ENCODE measurements around the gene TCF23. TPM values are rescaled to one million over a fixed set of nuclear protein-coding genes. Genes with fewer than 3 reads are reported as not detected.
A peak's percentile ranks its signal among the peaks of the same experiment; 100 is the strongest.
"Not testable (repeated sequence)": the region's sequence is repeated elsewhere in the genome, so short reads cannot be mapped to it uniquely, and the experiment has no call there.

The TCF23 gene
- total RNA-seq, 1 experiment from 2014 or later = not detected

- DNase-seq = no peak
- H3K27me3 ChIP-seq = no peaks in the 10 kb centered on the region
These were observed 22.0 kb downstream of the TCF23 start for GRCh38 chr2:27170581-27171337.

GRCh38 chr2:27171351-27171848 is 22.6 kb downstream of the TCF23 start:
- DNase-seq = no peak
- H3K9me3 ChIP-seq = no peaks in the 10 kb centered on the region
- H3K27me3 ChIP-seq = no peaks in the 10 kb centered on the region
- no peaks in the 10 kb centered on the region for H3K36me3 ChIP-seq
- no peak overlapping the region for H3K4me3 ChIP-seq

More at GRCh38 chr2:27170581-27171337, 22.0 kb downstream of the TCF23 start:
- H3K4me3 ChIP-seq = no peak overlapping the region
- H3K36me3 ChIP-seq = no peaks in the 10 kb centered on the region
- no peaks in the 10 kb centered on the region for H3K9me3 ChIP-seq

GRCh38 chr2:27174638-27175037 is 25.8 kb downstream of the TCF23 start:
- no peak for DNase-seq
- H3K4me3 ChIP-seq = no peak overlapping the region
- H3K36me3 ChIP-seq = no peaks in the 10 kb centered on the region
- no peaks in the 10 kb centered on the region for H3K27me3 ChIP-seq
- H3K9me3 ChIP-seq = no peaks in the 10 kb centered on the region

DNA sequence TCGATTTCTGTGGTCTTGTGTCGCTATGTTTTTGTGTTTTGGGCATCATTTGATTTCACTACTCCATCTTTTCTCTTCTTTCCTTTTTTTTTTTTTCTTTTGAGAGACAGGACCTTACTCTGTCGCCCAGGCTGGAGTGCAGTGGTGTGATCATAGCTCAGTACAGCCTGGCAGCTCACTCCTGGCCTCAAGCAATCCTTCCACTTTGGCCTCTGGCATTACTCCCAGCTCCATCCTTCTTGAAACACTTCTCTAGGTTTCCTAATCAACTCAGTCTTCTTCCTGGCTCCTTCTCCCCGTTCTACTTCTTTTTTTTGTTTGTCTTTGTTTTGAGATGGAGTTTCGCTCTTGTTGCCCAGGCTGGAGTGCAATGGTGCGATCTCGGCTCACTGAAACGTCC is 26.5 kb downstream of the TCF23 start:
- H3K9me3 ChIP-seq = no peaks in the 10 kb centered on the region
- H3K4me3 ChIP-seq = no peak overlapping the region
- no peaks in the 10 kb centered on the region for H3K36me3 ChIP-seq
- no peak for DNase-seq
- H3K27me3 ChIP-seq = no peaks in the 10 kb centered on the region

DNA sequence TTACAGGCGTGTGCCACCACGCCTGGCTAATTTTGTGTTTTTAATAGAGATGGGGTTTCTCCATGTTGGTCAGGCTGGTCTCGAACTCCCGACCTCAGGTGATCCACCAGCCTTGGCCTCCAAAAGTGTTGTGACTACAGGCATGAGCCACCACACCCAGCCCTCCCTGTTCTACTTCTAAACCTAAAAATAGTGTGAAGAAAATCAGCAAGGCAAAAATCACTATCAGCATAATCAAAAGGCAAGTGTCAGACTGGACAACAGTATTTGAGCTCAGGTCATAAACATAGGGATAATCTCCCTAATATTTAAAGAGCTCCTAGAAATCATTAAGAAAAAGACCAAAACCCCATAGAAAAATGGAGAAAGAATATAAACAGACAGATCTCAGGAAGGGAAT is 27.0 kb downstream of the TCF23 start:
- H3K36me3 ChIP-seq, H3K27me3 ChIP-seq, H3K4me3 ChIP-seq, DNase-seq, H3K9me3 ChIP-seq: not testable (repeated sequence)

DNA sequence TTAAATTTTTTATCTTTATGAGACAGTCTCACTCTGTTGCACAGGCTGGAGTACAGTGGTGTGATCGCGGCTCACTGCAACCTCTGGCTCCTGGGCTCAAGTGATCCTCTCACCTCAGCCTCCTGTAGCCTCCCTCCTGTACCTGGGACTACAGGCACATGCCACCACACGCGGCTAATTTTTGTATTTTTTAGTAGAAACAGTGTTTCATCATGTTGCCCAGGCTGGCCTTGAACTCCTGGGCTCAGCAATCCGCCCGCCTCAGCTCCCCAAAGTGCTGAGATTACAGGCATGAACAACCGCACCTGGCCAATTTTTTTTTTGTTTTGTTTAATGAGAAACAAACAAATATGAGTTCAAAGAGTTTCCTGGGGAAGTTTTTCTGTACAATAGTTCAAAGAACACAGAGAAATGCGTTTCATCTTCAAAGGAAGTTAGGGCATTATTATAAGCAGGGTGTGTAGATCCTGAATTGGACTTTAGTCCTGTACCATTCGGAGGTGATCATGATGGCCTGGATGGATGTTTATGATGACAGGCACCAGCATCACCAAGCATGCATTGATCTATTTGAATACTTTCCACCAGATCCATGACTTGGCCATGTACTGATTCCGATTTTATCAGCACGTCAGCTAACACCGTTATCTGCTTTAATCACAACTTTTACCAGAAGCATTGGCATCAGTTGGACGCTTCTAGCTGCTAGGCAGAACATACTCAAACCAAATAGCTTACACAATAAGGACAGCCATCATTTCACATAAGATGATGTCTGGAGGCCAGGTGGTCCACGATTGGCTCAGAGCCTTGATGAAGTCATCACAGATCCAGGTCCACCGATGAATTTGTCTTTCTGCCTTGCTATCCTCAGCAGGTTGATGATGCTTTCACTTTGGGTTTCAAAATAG is 28.9 kb downstream of the TCF23 start:
- no peaks in the 10 kb centered on the region for H3K36me3 ChIP-seq
- H3K4me3 ChIP-seq = no peak overlapping the region
- no peaks in the 10 kb centered on the region for H3K9me3 ChIP-seq
- DNase-seq = no peak
- H3K27me3 ChIP-seq = no peaks in the 10 kb centered on the region

GRCh38 chr2:27178469-27178868 is 29.7 kb downstream of the TCF23 start:
- no peaks in the 10 kb centered on the region; the same call in 1 of the 2 replicates for H3K9me3 ChIP-seq
- H3K4me3 ChIP-seq = no peak overlapping the region
- H3K36me3 ChIP-seq = no peaks in the 10 kb centered on the region
- no peak for DNase-seq
- no peaks in the 10 kb centered on the region for H3K27me3 ChIP-seq

DNA sequence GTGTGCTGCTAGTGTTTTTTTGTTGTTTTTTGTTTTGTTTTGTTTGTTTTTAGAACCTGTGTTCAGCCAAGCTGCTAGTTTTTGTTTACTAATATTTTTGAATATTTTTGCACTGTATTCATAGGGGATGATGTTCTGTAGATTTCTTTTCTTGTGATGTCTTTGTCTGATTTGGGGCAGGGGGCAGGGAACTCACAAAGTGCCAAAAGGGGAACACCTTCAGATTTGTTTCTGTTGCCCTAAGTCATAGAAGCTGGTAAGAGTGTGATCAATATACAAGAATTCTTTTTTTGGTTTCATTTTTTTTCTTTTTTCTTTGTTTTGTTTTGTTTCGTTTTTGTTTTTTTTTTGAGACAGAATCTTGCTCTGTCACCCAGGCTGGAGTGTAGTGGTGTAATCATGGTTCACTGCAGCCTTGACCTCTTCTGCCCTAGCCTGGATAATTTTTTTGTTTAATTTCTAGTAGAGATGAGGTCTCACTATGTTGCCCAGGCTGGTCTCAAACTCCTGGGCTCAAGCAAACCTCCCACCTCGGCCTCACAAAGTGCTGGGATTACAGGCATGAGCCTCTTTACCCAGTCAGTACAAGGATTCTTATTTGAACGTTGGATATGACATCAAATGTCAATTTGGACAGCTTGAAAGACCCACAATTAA is 30.7 kb downstream of the TCF23 start:
- DNase-seq = no peak
- Histone ChIP-seq H3K4me3 (no peak overlapping the region), H3K9me3 (peaks cover 3% of the 10 kb centered on the region)

DNA sequence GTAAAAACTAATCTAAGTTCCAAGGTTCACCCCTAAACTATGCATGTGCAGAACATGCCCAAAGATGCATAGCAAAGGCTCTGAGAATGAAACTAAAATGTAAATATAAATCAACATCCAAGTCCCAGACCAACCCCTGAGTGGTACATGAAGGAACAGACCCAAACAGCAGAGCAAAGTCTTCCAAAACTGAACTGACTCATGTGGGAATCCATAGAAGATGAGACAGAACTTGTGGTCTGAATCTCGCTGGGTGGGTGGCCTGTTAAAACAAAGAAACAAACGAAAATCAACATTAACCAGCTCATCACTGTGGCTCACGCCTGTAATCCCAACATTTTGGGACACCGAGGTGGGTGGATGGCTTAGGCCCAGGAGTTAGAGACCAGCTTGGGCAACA is 33.5 kb downstream of the TCF23 start:
- Histone ChIP-seq H3K4me3 (no peak overlapping the region), H3K36me3 (no peaks in the 10 kb centered on the region), H3K9me3 (peaks cover 3% of the 10 kb centered on the region), H3K27me3 (no peaks in the 10 kb centered on the region)
- peak; percentile 62 for DNase-seq

More for the DNA sequence above, 30.7 kb downstream of the TCF23 start:
- Histone ChIP-seq H3K27me3 (no peaks in the 10 kb centered on the region), H3K36me3 (no peaks in the 10 kb centered on the region)

DNA sequence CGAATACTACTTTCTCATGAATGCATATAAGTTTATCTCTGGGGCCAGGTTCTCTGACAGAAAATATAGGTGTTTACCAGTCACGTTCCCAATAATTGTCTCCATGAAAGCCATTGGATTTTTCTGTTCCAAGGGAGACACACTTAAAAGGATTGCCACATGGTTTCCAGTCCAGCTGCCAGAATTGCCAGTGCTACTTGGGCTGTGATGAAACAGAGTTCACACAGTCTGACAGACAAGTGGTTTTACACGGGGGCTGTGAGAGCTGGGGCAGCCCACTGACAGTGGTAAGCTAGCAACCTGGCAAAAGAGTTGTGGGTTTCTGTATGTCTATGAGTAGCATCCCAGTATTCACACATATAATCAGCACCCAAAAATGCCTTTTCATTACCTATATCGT is 35.3 kb downstream of the TCF23 start:
- peaks cover 3% of the 10 kb centered on the region for H3K9me3 ChIP-seq
- DNase-seq = no peak
- no peak overlapping the region for H3K4me3 ChIP-seq
- H3K36me3 ChIP-seq = no peaks in the 10 kb centered on the region
- H3K27me3 ChIP-seq = no peaks in the 10 kb centered on the region

- H3K4me3 ChIP-seq = no peak overlapping the region
- no peaks in the 10 kb centered on the region for H3K36me3 ChIP-seq
- H3K9me3 ChIP-seq = peaks cover 3% of the 10 kb centered on the region
- H3K27me3 ChIP-seq = no peaks in the 10 kb centered on the region
- peak; percentile 33 for DNase-seq
These were observed 36.7 kb downstream of the TCF23 start for GRCh38 chr2:27185331-27186026.

GRCh38 chr2:27186613-27187345 is 38.0 kb downstream of the TCF23 start:
- Histone ChIP-seq H3K9me3 (peaks cover 3% of the 10 kb centered on the region), H3K36me3 (no peaks in the 10 kb centered on the region), H3K4me3 (no peak overlapping the region), H3K27me3 (no peaks in the 10 kb centered on the region)
- DNase-seq = no peak

GRCh38 chr2:27189989-27190388 is 41.2 kb downstream of the TCF23 start:
- no peak for DNase-seq

GRCh38 chr2:27191070-27191829 is 42.4 kb downstream of the TCF23 start:
- peak; percentile 39 for DNase-seq
- no peaks in the 10 kb centered on the region for H3K27me3 ChIP-seq
- H3K36me3 ChIP-seq = no peaks in the 10 kb centered on the region
- no peaks in the 10 kb centered on the region for H3K9me3 ChIP-seq
- no peak overlapping the region for H3K4me3 ChIP-seq

More at GRCh38 chr2:27189989-27190388, 41.2 kb downstream of the TCF23 start:
- no peaks in the 10 kb centered on the region for H3K9me3 ChIP-seq
- no peaks in the 10 kb centered on the region for H3K27me3 ChIP-seq
- no peak overlapping the region for H3K4me3 ChIP-seq
- H3K36me3 ChIP-seq = no peaks in the 10 kb centered on the region

Measured in MG63 (cell line).